GM19043 (cell line): ENCODE results near the gene CYLD.

Source experiments
- ATAC-seq: cut with Tn5 transposase; IDR thresholded peaks from one replicate; pipeline ENCODE4 v1.9.1; 2021; ENCODE audit warnings: low read depth; ENCODE audit not compliant: unreplicated experiment

Gene CYLD

GRCh38 chr16:50709980-50710379 is 31.9 kb upstream of the CYLD start:
- ATAC-seq: no peak

DNA sequence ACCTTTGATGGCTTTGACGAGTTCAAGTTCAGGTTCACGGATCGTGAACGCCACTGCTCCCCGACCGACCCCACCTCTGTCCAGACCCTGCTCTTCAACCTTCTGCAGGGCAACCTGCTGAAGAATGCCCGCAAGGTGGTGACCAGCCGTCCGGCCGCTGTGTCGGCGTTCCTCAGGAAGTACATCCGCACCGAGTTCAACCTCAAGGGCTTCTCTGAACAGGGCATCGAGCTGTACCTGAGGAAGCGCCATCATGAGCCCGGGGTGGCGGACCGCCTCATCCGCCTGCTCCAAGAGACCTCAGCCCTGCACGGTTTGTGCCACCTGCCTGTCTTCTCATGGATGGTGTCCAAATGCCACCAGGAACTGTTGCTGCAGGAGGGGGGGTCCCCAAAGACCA is 30.8 kb upstream of the CYLD start:
- no peak for ATAC-seq

DNA sequence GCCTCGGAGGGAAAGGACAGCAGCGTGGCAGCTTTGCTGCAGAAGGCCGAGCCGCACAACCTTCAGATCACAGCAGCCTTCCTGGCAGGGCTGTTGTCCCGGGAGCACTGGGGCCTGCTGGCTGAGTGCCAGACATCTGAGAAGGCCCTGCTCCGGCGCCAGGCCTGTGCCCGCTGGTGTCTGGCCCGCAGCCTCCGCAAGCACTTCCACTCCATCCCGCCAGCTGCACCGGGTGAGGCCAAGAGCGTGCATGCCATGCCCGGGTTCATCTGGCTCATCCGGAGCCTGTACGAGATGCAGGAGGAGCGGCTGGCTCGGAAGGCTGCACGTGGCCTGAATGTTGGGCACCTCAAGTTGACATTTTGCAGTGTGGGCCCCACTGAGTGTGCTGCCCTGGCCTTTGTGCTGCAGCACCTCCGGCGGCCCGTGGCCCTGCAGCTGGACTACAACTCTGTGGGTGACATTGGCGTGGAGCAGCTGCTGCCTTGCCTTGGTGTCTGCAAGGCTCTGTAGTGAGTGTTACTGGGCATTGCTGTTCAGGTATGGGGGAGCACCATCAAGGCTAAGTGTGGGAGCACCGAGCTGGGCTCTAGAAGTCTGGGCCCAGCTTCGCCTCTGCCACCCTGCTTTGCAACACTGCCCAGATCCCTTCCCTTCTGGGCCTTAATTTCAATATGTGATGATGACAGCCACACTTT is 29.9 kb upstream of the CYLD start:
- no peak for ATAC-seq

DNA sequence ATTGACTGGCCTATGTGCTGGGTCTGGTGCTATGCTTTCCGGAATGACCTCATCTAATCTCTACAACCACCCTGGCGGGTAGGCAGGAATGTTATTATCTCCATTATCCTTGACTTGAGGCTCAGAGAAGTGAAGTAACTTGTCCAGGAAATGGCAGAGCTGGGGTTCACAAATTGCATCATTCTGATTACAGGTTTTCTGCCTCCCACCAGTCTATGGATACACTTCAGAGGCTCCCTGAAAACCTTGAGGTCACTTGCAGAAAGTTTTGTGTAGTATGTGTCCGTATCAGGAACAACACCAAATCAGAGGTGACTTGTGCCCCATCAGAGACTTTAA is 29.4 kb upstream of the CYLD start:
- no peak for ATAC-seq

DNA sequence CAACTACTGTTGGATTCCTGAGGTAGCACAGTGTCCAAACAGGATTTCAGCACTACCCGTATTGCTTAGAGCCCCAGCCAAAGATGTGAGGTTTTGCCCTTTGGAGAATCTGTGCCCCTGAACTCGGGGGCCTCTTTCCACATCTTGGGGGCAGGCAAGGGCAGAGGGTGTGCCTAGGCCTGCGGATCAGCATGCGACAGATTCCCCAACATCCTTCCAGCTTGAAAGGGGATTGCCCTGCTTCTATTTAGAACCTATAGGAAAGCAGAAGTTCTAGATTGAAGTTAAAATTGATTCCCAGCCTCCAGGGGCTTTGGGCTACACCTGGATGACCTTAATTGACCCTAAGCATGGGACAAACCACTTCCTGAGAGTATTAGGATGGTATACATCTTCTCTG is 28.9 kb upstream of the CYLD start:
- ATAC-seq: no peak

- ATAC-seq: no peak
Observed at GRCh38 chr16:50717091-50717490, 24.8 kb upstream of the CYLD start.

DNA sequence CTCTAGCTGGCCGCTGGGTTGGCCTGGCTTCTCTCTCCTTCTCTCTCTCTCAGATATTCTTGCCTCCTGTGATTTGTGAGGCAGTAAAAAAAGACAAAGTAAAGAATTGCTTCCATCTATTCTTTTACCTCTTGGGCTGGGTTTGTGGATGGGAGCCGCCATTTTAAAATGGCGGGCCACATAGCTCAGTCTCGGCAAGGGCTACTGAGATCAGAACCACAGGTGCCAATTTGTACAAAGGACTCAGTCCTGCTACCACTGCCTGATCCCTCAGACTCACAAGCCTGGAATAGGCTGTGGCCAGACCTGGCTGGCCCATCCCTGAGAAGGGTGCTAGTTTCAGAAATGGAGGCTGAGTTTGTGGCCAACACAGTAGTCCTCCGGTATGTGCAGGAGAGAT is 24.4 kb upstream of the CYLD start:
- ATAC-seq: no peak

GRCh38 chr16:50718061-50718760 is 23.7 kb upstream of the CYLD start:
- no peak for ATAC-seq

GRCh38 chr16:50718761-50719400 is 23.0 kb upstream of the CYLD start:
- ATAC-seq: no peak

GRCh38 chr16:50719401-50720337 is 22.2 kb upstream of the CYLD start:
- ATAC-seq: no peak

DNA sequence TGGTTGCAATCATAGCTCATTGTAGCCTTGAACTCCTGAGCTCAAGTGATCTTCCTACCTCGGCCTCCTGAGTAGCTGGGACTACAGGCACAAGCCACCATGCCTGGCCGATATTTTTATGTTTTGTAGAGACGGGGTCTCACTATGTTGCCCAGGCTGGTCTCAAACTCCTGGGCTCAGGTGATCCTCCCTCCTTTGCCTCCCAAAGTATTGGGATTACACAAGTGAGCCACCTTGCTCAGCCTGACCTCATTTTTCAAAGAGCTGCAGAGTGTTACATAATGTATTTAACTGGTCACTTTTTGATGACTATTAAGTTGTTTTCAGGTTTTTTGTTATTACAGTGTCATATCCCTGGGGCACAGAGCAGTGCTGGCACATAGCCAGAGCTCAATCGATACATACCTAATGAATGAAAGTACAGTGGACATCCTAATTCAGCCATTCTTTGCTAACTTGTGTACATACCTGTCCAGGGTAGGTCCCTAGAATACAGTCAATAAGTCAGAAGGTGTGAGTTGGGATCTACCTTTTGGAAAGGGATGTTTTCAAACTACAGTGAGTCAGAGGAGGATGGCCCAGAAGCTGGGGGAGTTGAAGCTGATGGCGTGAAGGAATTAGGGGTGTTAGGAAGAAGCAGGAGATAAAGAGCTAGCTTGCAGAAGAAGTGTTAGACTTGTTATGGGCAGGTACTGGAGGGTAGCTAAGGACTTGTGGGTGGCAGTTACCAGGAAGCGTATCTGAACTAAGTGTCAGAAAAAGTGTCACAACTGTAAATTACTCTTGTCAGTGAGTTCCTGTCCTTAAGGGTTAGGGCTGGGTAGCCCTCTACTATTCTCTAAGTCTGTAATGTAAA is 20.1 kb upstream of the CYLD start:
- no peak for ATAC-seq

DNA sequence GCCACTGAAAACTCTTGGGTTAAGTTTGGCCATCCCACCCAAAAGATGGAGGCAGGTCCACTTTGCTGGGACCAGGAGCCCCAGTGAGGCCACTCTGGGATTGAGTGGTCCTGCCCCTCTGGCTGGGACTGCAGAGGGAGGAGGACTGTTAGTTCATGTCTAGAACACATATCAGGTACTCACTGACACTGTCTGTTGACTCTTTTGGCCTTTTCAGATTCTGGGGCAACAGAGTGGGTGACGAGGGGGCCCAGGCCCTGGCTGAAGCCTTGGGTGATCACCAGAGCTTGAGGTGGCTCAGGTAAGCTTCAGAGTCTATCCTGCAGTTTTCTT is 19.5 kb upstream of the CYLD start:
- ATAC-seq: no peak

- ATAC-seq: no peak
Observed at GRCh38 chr16:50722960-50723359, 18.9 kb upstream of the CYLD start.

DNA sequence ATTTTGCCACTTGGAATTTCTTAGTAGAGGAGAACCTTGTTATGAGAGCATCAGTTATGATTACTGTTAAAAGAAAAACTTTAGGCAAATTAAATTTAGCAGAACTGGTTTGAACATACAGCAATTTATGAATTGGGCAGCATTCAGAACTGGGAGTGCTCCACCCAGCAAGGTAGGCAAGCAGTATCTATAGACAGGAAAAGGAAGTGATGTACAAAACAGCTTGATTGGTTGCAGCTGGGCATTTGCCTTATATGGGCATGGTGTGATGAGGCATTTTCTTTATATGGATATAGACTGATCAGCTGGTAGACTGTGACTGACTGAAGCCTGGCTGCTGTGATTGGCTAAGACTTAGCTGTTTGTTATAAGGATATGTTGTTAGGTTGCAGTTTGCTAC is 17.6 kb upstream of the CYLD start:
- no peak for ATAC-seq

- no peak for ATAC-seq
Observed at GRCh38 chr16:50731130-50731988, 10.5 kb upstream of the CYLD start.

GRCh38 chr16:50731989-50732832 is 9.7 kb upstream of the CYLD start:
- no peak for ATAC-seq

DNA sequence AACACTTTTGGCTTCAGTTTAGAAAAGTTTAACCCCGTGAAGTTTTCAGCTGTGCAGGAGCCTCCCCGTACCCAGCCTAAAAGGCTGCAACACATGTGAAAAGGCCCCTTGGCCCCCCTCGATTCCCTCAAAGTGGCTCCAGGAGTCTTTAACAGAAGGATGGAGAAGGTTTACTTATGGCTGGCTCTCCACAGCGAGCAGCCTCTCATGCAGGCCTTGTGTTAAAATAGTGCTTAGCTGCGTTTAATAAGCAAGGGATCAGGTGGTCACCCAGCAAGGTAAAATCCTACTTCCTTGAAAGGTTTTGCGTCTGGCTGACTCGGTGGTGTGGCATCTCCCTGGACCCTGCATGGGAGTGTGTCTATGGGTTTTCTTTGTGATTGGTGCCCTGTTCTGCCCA is 8.4 kb upstream of the CYLD start:
- ATAC-seq: no peak

DNA sequence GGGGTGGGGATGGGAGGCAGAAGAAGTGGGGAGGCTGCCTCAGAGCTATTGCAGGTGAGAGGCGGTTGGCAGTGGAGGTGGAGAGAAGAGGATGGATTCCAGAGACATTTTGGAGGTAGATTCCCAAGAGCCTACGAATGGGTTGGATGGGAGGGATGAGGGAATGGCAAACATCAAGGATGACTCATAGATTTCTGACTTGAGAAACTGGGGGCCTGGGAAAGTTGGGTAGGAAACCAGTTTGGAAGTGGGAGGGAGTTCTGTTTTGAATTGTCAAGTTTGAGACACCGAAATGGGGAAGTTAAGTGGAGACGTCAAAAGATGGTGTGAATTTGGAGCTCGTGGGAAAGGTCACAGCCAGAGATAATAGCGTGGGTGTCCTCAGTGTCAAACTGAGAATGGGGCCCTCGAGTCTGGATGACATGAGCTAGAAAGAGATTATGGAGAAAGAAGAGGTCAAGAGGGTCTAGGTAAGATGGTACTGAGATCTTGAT is 6.2 kb upstream of the CYLD start:
- no peak for ATAC-seq
